NCI-H146 treated with DMSO at 0.1 percent for 48 hours (cell line): ENCODE results near the gene CTTNBP2NL.

ENCODE experiments used
- DNase-seq: peaks from one replicate; lab custom pipeline; 2025; ENCODE audit not compliant: unreplicated experiment; lab: John Stamatoyannopoulos, UW

Gene CTTNBP2NL

DNA sequence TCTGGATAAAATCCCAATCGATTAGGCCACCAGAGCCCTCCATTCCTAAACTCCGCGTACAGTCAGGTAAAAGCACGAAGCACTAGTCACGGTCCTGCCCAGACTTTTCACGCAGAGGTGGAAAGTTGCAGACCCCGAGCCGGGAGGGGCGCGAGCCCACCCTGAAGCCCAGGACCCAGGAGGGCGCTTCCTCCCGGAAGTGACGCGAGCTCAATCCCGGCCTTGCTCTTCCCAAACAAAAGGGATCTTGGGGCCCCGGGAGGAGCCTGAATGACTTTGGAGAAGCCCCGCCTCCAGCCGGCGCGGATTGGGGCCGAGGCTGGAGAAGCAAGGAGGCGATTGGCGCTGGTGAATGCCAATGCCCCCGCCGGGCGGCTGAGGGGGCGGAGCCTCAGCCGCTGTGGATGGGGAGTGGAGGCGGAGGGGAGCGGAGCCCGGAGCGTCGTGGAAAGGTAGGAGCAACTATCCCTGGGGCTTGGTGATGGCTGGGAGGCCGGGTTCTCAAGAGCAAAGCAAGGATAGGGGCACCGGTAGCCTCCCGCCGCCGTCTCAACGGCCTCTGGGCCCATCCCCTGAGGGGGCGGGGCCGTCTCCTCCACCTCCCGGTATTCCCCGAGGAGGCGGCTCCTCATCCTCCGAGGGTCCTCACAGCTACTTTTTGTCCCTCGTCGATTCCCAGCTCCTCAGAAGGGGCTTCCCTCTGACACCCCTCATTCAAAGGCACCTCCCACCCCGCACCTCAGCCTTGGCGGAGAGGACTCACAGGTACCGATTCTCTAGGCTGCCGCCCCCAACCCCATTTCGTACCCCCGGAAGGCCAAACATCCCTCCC, at the start of gene CTTNBP2NL:
Gene CTTNBP2NL, plus strand, starts transcription at position 394 of the 832 bp plus-strand sequence. CDS start 19,952 bp downstream, outside the sequence.
- peak; percentile 92 for DNase-seq

DNA sequence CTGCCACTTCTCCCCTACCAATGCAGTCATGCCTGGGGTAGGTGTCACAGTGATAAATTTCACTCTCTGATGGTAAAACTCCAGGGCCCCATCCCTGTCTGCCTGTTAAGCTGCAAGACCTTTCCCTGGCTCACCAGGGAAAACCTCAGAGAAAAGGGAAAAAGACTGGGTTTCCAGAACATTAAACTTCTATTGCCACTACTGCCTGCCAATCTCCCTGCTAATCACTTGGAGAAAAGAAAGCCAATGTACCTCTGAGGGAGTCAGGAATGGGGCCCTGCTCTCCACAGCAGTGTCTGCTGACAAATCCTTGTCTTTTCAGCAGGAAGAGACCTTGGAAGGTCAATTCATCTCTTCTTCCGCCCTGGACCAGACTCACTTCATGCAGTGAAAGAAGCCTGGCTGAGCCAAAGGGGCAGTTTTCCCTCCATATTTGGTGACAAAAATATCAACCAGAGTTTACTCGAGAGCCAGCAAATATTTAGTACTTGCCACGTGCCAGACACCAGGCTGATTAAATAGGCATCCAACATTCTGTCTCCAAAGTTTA, 49.1 kb upstream of the CTTNBP2NL start:
- DNase-seq: no peak

DNA sequence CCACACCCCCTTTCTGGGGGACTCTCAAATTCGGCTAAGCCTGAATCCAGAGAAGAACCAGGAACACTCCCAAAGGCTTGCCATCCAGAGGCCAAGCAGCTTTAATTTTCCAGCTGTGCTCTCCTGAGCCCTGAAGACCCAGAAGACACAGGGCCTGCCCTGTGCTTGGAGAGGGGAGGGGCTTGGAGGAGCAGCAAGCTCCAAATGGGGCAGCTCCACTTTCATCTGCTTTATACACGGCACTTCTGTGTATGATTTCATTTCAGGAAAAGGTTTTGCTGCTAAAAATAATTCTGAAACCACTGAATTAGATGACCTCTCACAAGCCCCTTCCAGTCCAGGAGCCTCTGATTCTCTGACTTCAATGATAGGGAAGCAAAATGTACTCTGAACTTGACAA, 39.2 kb upstream of the CTTNBP2NL start:
- no peak for DNase-seq

GRCh38 chr1:112357467-112357866, 38.5 kb upstream of the CTTNBP2NL start:
- DNase-seq: no peak

DNA sequence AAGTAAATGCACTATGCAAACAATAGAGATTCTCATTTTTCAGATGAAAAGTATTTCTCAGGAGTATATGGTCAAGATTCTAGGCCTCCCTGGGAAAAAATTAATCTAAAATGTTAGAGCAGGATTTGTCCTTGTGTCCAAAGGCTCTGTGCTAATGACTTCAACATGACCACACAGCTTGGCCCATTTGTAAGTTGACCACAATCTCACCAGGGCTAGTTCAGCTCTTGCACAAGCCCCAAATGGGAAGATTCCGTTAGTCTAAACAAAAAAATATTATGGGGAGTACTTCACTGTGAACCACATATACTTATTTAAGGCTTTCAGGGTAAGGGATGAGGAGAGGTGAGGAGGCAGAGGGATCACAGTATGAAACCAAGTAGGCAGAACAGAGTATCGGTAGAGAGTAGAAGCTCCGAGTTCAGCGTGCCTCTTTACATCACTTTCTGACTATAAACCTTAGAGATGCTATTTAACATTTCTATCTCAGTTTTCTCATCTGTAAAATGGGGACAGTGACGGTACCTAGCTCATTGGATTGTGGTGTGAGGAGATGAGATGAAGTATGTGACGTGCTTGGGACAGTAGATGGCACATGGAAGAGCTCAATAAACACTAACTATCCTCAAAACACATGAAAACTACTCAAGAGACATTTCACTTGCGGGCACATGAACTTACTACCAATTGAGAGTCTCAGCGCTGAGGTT, 37.8 kb upstream of the CTTNBP2NL start:
- DNase-seq: no peak

GRCh38 chr1:112358798-112359408, 37.1 kb upstream of the CTTNBP2NL start:
- DNase-seq: peak; percentile 39

- no peak for DNase-seq
Observed at GRCh38 chr1:112359961-112360767, 35.9 kb upstream of the CTTNBP2NL start.

GRCh38 chr1:112363636-112364035, 32.4 kb upstream of the CTTNBP2NL start:
- DNase-seq: no peak

- no peak for DNase-seq
Observed at GRCh38 chr1:112368198-112368597, 27.8 kb upstream of the CTTNBP2NL start.

DNA sequence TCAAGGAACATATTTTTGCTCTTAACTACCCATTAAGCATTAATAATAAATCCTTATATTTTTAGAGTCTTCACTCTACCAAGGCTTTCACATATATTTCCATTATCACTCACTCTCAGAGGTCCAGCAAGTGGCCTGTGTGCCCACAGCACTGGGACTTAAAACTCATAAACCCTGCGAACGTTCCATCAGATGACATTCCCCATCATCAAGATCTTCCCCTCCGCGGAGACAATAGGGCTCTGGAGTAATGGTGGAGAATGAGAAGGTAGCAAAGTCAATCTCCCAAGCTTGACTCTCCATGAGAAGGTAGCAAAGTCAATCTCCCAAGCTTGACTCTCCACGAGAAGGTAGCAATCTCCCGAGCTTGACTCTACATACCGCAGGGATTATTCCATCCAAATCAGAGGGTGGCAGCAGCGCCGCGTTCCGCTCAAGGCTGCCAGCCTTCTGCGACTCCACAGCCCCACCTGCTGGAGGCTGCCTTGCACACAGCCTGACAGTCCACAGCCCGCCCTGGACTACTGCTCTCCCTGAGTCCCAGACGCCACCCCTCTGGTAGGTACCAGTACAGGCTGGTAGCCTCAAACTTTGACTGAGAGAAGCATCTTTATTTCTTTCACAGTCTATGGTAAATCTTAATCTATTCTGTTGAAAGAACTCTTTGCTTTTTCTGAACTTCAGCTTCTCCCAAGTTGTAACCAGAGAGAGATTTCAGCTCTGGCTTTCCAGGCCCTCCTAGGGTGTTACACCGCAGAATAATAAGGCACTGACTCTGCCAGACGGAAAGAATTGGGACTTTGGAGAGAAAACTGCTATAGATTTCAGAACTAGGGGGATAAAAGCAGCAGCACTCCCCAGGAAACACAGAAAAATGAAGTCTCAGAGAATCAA, 26.4 kb upstream of the CTTNBP2NL start:
- DNase-seq: peak; percentile 60

GRCh38 chr1:112370996-112371395, 25.0 kb upstream of the CTTNBP2NL start:
- DNase-seq: no peak

DNA sequence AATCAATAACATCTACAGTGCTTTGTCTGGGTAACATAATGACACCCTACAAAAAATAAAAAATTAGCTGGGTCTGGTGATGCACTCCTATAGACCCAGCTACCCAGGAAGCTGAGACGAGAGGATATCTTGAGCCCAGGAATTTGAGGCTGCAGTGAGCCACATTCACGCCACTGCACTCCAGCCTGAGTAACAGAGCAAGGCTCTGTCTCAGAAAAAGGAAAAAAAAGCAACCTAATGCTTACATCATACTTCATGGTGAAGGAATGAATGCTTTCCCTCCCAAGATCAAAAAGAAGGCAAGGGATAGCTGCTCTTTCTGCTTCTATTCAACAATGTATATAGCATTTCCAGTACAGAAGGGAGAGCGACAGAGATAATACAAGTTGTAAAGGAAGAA, 24.2 kb upstream of the CTTNBP2NL start:
- no peak for DNase-seq

DNA sequence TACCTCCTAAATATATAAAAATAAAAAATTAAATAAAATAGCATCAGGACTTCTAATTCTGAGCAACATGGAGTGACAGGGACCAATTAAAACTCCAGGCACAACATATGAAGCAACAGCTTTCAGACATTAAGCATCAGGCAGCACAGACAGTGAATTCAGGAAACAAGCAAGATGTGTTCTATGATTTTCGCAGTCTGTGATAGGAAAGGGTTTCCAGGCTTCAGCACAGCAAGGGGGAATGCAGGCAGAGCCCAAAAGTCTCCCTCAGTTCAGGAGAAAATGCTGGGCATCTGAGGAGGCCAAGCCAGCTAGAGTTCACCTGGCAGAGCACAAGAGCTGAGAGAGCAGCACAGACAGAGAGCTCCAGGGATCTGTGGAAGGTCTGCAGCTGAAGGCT, 22.2 kb upstream of the CTTNBP2NL start:
- no peak for DNase-seq

GRCh38 chr1:112375701-112376100, 20.3 kb upstream of the CTTNBP2NL start:
- DNase-seq: no peak

DNA sequence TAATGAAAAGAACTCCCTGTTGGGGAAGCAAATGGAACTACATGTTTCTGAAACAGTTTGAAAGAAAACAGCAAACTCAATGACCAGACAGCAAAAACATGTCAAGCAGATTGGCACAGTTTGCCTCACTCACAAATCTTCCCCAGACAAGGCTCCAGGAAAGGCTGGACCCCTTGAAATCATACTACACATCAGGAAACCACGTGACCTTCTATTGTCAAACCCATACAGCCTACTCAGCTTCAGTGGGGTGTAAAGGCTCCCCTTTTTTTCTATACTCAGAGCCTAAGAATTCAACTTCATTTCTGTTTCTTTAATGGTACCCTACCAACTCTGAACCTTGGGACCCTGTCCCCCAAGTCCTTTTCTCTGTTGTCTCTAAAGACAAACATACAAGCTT, 15.7 kb upstream of the CTTNBP2NL start:
- DNase-seq: no peak

- DNase-seq: no peak
Observed at GRCh38 chr1:112381324-112382076, 14.5 kb upstream of the CTTNBP2NL start.

DNA sequence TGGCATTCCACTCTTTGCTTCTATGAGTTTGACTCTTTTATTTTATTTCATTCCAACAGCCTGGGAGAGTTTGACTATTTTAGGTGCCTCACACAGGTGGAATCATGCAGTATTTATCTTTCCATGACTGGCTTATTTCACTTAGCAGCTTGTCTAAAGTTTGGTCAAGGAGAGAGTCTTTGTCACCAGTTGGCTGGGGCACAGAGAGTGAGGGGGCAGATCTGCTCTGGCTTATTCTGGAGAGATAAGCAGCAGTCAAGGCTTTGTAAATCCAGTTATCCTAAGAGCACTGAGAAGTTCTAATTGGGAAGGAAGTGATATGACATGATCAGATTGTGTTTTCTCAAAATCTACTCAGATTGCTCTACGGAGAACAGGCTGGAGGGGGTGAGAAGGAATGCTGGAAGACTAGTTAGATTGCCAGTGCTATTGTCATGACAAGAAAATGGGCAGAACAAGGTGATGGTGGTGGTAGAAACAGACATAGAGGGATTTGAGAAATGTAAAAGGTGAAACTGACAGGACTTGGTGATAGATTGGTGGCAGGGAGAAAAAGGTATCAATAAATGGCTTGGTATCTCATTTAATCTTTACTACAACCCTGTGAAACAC, 12.1 kb upstream of the CTTNBP2NL start:
- no peak for DNase-seq

DNA sequence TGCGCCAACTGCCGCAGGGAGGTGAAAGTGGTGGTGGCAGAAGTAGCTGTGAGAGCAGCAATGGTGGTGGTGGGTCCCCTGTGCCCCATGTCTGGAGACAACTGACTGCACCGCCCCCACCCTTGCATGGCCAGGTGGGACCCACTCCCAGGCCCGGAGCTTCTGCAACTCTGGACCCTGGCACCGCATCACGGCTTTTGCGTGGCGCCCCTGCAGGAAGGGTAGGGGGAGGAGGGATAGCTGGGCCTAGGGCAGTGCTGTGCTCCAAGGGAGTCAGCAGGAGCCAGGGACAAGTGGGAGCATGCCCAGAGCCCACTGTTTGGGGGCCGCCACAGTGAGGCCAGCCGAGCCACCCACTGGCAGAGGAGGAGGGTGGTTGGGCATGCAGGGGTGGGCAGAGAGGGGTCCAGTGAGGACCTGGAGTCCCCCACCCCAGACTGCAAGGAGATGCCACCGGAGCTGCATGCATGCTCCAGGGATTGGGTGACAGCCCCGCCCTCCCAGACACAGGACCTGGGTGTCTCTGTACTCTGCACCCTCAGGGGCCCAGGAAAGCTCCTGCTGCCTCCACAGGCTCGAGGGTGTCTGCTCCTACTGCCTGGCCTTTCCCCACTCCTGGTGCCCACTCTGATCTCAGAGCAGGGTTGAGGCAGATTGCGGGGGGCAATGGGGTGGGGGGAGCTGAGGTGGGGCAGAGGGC, 9.8 kb upstream of the CTTNBP2NL start:
- DNase-seq: no peak
